Smooth muscle cell (in vitro differentiated cells): ENCODE measurements around the gene ADARB2. TPM values are rescaled to one million over a fixed set of nuclear protein-coding genes. Genes with fewer than 3 reads are reported as not detected.

Source experiments
- DNase-seq: peaks from one replicate; lab custom pipeline; 2025; ENCODE audit not compliant: unreplicated experiment; lab: John Stamatoyannopoulos, UW
- H2AFZ ChIP-seq: fragments of 200-600 bp; sonication (generic); 2 replicates; pipeline ENCODE4 v1.6.0; 2016; ENCODE audit warnings: antibody characterized with exemption, low read depth, mild to moderate bottlenecking
- H3F3A ChIP-seq: fragments of 200-600 bp; sonication (generic); 2 replicates; pipeline ENCODE4 v1.6.0; 2017; ENCODE audit warnings: antibody characterized with exemption, low read depth
- H3K27ac ChIP-seq: fragments of 200-600 bp; sonication (generic); 2 replicates; pipeline ENCODE4 v1.5.1; 2016; ENCODE audit warnings: low read depth, mild to moderate bottlenecking
- H3K27me3 ChIP-seq: fragments of 200-600 bp; sonication (generic); 2 replicates; pipeline ENCODE4 v1.6.1; 2016; ENCODE audit warnings: low read depth, mild to moderate bottlenecking
- H3K36me3 ChIP-seq: fragments of 200-600 bp; sonication (generic); 2 replicates; pipeline ENCODE4 v1.5.1; 2016; ENCODE audit warnings: low read depth
- H3K4me1 ChIP-seq: fragments of 200-600 bp; sonication (generic); 2 replicates; pipeline ENCODE4 v1.5.1; 2016; ENCODE audit warnings: low read depth
- H3K4me2 ChIP-seq: fragments of 200-600 bp; sonication (generic); 2 replicates; pipeline ENCODE4 v1.6.0; 2016; ENCODE audit warnings: mild to moderate bottlenecking
- H3K4me3 ChIP-seq: fragments of 200-600 bp; sonication (generic); 2 replicates; pipeline ENCODE4 v1.5.1; 2016; ENCODE audit warnings: mild to moderate bottlenecking
- H3K79me2 ChIP-seq: fragments of 200-600 bp; sonication (generic); 2 replicates; pipeline ENCODE4 v1.6.0; 2016; ENCODE audit warnings: low read depth, mild to moderate bottlenecking
- H3K9ac ChIP-seq: fragments of 200-600 bp; sonication (generic); 2 replicates; pipeline ENCODE4 v1.6.0; 2016; ENCODE audit warnings: low read depth
- H3K9me3 ChIP-seq: fragments of 200-600 bp; sonication (generic); replicated peaks from 2 replicates; pipeline ENCODE4 v1.5.1; 2016; ENCODE audit warnings: low read depth
- H4K20me1 ChIP-seq: fragments of 200-600 bp; sonication (generic); 2 replicates; pipeline ENCODE4 v1.6.0; 2016; ENCODE audit warnings: low read depth
- CTCF ChIP-seq: fragments of 200-600 bp; sonication (generic); IDR thresholded peaks from 2 replicates; pipeline ENCODE4 v1.5.1; 2017; ENCODE audit warnings: borderline replicate concordance, mild to moderate bottlenecking, antibody characterized with exemption; ENCODE audit not compliant: insufficient read depth, poor library complexity, severe bottlenecking
- WGBS: methylation state at CpG from one replicate; pipeline ENCODE4 v1.1.7; 2016; ENCODE audit warnings: low lambda C conversion rate; 5-methylcytosine and 5-hydroxymethylcytosine counted together
- polyA plus RNA-seq: library from polyadenylated mRNA; unstranded; fragments of >200 nt; fragmentation: Nextera tagmentation; extraction: Ambion mirVana; gene quantifications from 2 replicates; pipeline ENCODE4 v1.2.1, GENCODE V29; 2016
- total RNA-seq: library from RNA; depleted of rRNA; stranded (reverse); fragments of >200 nt; gene quantifications from 2 replicates; pipeline ENCODE4 v1.2.3, GENCODE V29; 2014

ADARB2 gene
- total and polyA plus RNA-seq, 2 experiments from 2014 or later = 0.13 to 0.39 TPM

DNA sequence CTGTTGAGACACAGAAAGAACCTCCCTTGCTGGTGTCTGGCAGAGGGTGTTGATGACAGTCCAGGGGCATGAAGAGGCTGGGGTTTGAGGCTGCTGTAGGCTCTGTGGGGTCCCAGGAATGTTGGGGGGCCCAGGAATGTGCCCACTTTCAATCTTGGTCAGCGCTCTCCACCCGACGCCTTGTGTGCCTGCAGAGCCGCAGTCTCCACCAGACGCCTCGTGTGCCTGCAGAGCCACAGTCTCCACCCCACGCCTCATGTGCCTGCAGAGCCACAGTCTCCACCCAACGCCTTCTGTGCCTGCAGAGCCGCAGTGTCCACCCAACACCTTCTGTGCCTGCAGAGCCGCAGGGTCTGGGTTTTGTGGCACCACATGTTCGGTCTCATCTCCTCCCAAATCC, 84.0 kb downstream of the ADARB2 start:
- TF ChIP-seq CTCF = no peak
- DNase-seq = no peak

GRCh38 chr10:1652151-1652550, 85.2 kb downstream of the ADARB2 start:
- Histone ChIP-seq H3K36me3 (no peaks in the 10 kb centered on the region), H2AFZ (no peak overlapping the region), H3K4me2 (no peak overlapping the region), H3K27ac (no peak overlapping the region), H3F3A (no peaks in the 10 kb centered on the region), H3K4me1 (no peaks in the 10 kb centered on the region), H3K9me3 (no peaks in the 10 kb centered on the region), H3K27me3 (no peaks in the 10 kb centered on the region), H3K4me3 (no peak overlapping the region), H3K9ac (no peak overlapping the region), H4K20me1 (no peaks in the 10 kb centered on the region), H3K79me2 (no peaks in the 10 kb centered on the region)
- no peak for DNase-seq
- WGBS = 84% methylated on average over 9 of the region's 9 CpGs
- TF ChIP-seq CTCF = no peak

More for the DNA sequence above, 84.0 kb downstream of the ADARB2 start:
- Histone ChIP-seq H3K9ac (no peak overlapping the region), H4K20me1 (no peaks in the 10 kb centered on the region), H3K9me3 (no peaks in the 10 kb centered on the region), H3K27ac (no peak overlapping the region), H3K27me3 (no peaks in the 10 kb centered on the region), H3K4me1 (no peaks in the 10 kb centered on the region), H3K79me2 (no peaks in the 10 kb centered on the region), H3F3A (no peaks in the 10 kb centered on the region), H3K36me3 (no peaks in the 10 kb centered on the region), H3K4me3 (no peak overlapping the region), H2AFZ (no peak overlapping the region), H3K4me2 (no peak overlapping the region)
- 83% methylated on average over 11 of the region's 11 CpGs for WGBS

- Histone ChIP-seq H4K20me1 (no peaks in the 10 kb centered on the region), H3K79me2 (no peaks in the 10 kb centered on the region), H2AFZ (no peak overlapping the region), H3K4me2 (no peak overlapping the region), H3K9ac (no peak overlapping the region), H3K27me3 (no peaks in the 10 kb centered on the region), H3K4me3 (no peak overlapping the region), H3K36me3 (no peaks in the 10 kb centered on the region), H3K9me3 (no peaks in the 10 kb centered on the region), H3F3A (no peaks in the 10 kb centered on the region), H3K27ac (no peak overlapping the region), H3K4me1 (no peaks in the 10 kb centered on the region)
- DNase-seq = no peak
- 85% methylated on average over 20 of the region's 20 CpGs for WGBS
- TF ChIP-seq CTCF = no peak
Observed at GRCh38 chr10:1651270-1651966, 85.9 kb downstream of the ADARB2 start.

DNA sequence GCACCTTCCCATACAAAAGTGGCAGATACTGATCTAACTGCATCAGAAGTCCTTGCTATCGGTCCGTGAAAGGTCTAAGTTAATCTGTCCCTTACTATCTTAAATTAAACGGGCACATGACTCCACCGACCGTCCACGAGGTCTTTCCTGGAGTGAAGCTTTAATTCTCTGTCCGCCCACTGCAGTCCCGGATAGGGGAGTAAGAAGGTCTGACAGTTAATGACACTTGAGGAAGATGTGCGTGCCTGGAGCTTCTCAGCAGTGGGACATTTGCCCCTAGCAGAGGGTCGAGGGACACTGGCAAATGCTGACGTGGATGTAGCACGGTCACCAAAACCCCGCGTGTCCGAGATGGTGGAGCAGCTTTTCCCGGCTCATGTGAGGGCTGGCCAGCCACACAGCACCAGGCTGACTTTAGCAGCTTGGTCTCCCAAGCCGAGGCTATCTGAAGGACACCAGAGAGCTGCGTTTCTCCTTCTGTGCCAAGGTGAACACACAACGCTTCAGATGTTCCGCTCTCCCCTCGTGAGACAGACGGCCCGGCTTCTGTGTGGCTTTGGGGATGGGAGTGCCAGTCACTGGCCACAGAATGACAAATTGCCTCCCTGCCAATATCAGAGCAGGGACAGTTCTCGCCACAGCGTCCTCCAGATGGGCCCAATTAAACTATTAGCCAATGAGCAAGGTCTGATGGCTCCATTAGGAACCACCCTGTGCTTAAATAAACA, 86.6 kb downstream of the ADARB2 start:
- DNase-seq = no peak
- TF ChIP-seq CTCF = no peak
- no peaks in the 10 kb centered on the region for H3F3A ChIP-seq
- H3K79me2 ChIP-seq = no peaks in the 10 kb centered on the region
- no peak overlapping the region for H3K9ac ChIP-seq
- no peak overlapping the region for H3K4me3 ChIP-seq
- no peaks in the 10 kb centered on the region for H3K27me3 ChIP-seq
- H3K27ac ChIP-seq = no peak overlapping the region
- H3K4me2 ChIP-seq = no peak overlapping the region
- no peaks in the 10 kb centered on the region for H3K36me3 ChIP-seq
- H3K9me3 ChIP-seq = no peaks in the 10 kb centered on the region
- WGBS = 90% methylated on average over 25 of the region's 25 CpGs
- no peaks in the 10 kb centered on the region for H4K20me1 ChIP-seq
- no peak overlapping the region for H2AFZ ChIP-seq
- no peaks in the 10 kb centered on the region for H3K4me1 ChIP-seq
